ENCODE data around the gene CPN2. TPM values are rescaled to one million over a fixed set of nuclear protein-coding genes. Genes with fewer than 3 reads are reported as not detected.

CPN2 gene
- total RNA-seq, 1 donor from 2014 or later: not detected

DNA sequence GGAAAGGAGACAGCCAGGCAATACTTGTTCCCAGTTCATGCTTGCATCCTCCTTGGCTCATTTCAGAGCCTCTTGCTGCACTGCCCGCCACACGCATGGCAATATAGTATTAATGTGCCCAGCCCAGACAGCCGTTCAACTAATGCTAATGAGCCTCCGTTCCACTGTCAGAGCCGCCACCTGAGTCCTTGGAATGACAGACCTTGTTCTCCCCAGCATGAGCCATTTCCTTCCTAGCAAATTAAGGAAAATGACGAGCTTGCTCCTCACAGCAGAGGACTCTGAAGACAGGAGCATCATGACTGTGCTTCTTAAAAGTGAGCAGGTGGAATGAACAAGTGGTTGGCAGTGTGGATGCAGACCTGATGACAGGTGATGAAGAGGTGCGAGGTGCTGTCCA lies 29.2 kb upstream of the CPN2 start:
- no peak for DNase-seq

DNA sequence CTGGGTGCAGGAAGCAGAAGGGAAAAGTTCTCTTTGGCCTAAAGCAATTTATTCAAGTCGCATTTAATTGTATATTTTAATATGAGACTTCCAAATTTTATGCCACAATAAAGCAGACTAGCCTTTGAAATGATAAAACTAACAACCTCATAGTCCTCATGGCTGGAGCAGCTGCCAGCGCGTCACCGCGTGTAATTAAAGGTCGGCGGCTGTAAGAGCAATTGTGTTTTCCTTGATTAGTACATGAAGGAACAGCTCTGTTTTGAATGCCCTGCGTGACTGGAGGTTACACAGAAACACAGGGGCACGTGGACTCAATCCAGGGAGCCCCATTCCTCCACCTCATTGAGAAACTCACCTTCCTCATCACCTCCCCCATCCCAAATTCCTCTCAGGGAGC lies 28.5 kb upstream of the CPN2 start:
- no peak for DNase-seq

DNA sequence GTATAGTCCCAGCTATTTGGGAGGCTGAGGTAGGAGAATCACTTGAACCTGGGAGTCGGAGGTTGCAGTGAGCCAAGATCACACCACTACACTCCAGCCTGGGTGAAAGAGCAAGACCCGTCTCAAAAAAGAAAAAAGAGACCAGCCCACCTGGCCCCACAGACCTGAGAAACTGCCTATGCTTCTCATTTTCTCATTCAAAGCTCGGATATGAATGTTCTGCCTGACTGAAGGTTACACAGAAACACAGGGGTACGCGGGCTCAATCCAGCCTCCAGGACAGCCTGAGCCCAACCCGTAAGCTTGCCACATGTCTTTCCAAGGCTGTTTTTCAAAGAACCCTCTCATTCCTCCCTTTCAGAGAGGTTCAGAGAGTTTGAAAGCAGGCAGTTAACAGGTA lies 28.1 kb upstream of the CPN2 start:
- no peak for DNase-seq

DNA sequence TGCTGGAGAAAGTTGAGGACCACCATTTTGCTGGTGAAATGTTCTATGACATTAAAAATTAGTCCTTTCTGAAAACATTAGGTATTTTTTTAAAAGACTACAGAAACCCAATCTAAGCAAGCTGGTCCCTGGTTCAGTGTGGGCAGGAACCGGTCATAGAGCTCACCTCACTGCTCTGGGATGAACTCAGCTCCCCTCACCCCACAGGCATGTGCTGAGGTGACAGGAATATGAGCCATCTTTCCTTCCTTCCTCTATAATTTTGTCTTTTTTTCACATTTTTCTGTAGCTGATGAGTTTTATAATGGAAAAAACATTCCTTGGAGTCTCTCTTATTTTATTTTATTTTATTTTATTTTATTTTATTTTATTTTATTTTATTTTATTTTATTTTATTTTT lies 26.6 kb upstream of the CPN2 start:
- no peak for DNase-seq

DNA sequence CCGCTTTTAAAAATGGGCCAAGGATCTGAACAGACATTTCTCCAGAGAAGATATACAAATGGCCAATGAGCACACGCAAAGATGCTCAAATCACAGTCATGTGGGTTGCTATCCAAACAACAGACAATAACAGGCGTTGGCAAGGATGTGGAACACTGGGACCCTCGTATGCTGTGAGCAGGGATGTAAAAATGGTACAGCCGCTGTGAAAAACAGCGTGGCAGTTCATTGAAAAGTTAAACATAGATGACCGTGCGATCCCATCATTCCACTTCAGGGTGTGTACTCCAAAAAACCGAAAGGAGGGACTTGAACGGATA lies 25.1 kb upstream of the CPN2 start:
- DNase-seq: no peak

DNA sequence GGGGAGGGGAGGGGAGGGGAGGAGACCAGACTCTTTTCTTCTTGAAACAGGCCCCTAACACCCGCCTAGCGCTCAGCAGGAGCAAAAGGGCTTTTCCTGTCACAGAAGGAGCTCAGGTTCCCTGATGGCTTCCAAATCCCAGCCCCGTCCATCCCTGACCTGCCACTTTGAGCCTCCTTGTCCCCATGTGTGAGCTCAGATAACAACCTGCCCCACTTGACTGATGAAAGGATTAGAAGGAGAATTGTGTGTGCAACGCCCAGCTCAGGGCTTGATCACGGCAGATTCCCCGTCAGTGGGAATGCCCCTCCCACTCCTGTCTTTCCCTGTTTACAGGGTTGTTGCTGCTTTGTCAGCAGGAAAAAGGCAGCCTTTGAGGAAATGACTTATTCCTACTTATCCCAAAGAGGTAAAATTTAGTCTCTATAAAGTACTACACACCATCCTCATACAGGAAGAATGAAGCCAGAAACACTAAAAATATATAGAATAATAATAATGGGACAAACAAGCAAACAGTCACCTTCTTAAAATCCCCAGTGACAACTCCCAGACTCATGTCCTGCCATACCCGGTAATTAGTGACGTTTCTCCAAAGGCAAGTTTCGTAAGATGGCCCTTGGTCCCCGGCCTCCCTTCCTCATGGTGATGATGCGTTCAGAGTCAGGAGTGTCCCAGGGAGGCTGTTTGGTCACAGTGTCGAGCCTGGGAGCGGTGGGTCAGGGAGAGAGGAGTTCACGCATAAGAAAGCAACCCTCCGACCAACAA lies 24.5 kb upstream of the CPN2 start:
- DNase-seq: no peak

DNA sequence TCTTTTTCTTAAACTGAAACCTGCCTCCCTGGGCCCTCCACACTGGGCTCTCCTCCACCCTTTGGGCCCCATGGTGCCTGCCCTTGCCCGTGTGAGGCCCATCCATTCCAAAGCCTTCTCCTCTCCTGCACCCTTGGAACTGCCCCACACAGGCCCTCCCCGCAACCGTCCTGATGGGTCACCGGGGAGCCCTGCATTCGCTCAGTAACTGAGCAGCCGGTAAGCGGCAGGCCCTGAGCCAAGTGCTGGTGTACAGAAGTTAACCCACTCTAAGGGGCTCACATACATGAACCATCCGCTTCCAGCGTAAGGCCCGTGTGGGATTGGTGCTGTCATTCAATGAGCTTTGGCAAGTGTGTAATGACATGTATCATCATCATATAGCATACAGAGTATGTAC lies 23.8 kb upstream of the CPN2 start:
- DNase-seq: no peak

DNA sequence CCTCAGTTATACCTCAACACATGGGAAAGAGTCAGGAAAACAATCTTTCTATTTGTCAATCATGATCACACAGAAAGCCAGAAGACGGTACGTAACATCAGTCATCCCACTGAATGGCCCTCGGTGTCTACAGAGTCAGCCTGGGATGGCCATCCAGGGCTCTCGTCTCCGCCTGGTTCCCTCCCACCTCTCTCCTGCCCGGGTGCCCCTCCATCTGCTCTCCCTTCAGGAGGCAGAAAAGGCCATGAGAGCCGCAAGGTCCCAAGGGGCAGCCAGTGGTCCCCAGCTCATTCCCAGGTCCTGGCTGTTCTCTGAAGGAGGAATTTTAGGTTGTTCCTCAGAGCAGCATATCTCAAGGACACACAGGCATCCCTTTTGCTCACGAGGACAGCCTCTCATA lies 22.8 kb upstream of the CPN2 start:
- no peak for DNase-seq

DNA sequence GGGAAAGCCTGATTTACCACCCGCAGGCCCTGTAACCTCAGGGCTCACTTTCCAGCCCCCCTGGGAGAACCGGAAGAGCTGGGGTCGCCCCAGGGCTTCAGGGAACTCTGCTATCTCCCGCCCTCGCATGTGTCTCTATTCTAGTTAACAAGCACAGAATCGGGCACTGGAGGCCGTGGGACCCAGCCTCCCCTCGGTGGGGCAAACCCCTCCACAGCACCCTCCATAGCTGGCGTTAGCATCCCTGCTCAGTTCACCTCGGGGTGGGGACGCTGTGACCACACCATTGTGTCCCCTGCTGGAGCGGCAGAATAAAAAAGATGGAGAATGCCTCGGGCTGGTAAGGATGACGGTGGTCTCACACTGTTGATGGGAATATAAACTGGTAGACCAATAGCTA lies 21.9 kb upstream of the CPN2 start:
- DNase-seq: no peak

DNA sequence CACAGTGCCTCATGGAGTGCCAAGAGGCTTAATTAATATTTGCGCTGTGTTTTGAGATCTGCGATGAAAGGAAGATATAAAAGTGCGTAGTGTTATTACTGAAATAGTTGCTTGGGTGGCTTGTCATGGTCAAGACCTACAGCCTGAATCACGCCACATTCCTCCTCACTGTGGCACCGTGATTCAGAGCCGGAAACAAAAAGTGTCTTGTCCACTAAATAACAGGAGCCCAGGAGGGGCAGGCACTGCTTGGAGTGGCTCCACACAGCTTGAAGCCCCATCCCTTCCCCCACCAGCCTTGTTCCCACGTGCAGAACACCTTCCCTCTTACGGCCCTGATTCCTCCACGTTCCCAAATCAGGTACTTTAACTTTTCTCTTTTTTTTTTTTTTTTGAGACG lies 19.6 kb upstream of the CPN2 start:
- DNase-seq: no peak

DNA sequence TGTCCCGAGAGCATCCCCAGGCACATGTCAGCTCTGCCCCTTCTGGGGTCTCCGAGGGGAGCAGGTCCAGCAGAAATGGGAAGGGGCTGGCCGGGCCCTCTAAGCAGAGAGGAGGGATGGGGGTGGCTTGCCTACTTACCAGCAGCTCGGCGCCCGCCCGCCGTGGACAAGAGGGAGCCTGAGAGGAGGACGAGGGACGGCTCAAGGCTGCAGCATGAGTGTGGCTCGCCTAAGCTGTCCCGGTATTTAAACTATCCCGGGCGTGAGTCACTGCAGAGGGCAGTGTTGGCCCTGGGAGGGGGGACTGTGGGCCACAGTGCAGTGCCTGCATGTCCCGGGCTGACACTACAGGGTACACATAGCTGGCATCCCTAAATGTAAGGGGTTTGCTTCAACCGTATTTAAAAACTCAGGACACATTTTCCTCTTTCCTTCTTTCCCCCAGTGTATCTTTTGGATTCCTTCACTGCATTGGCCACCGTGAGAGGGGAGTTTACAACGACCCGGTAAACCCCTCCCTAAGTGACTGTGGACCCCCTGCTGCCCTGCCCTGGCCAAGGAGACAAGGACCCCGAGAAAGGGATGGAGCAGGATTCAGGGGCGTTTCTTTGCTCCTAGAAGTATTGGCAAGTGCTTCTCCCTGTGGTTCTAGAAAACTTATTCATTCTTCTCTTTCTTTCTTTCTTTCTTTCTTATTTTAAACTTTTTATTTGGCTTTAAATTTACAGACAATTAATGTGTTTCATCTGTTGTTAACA lies 18.6 kb upstream of the CPN2 start, which contains the start of gene LRRC15:
Gene LRRC15, minus strand, starts transcription at position 222 of the 758 bp plus-strand sequence. CDS start 8,700 bp downstream, outside the sequence.
- no peak for DNase-seq

DNA sequence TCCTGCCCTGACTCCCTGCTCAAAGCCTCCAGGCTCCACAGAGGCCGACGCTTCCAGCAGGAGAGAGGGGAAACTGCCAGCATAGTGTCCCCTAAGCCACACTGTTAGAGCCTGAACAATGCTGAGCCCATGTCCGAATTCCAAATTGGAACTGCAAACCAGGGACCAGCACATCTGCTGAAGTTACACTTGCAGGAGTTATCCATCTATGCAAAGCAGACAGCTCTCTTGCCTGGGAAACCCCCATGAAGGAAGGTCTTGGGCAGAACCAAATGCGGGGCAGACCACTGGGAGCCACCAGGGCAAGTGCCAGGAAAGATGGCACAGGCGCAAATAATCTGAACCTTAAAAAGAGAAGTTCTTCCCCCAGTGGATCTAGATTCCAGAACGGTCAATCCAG lies 17.8 kb upstream of the CPN2 start:
- DNase-seq: no peak

DNA sequence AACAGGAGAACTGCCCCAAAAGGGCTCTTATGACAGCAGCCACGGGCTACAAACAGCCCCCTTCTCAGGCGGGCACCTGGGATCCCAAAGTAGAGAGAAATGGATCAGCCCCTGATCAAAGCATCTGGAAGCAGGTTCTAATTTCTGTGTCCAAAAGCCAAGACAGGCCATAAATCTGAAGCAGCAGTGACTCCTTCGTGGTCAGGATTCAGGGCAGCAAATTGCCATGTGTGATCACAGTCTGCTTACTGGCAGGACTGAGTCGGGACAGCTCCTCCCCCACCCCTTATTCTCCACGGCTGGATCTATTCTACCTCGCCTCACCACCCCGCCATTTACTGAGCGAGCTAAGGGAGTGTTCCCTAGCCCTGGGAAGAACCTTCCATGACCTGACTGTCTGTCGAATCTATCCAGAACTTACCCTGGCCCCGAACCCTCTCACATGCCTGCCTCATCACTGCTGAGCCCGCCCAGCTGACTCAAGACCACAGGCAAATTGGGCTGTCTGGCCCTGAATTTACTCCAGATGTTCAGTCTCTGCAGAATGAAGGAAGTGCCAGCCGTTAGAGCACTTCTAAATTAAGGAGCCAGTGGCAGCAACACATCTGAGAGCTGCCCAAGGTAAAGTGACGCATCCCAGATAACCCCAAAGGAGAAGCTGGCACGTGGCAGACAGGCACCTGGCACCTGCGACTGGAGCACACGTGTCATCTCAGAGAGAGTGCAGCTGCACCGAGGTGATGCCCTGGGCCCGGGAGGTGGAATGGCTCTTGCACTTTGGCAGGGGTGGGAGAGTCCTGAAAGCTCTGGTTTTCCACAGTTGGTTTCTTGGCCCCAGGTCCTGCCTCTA lies 17.1 kb upstream of the CPN2 start:
- DNase-seq: no peak

DNA sequence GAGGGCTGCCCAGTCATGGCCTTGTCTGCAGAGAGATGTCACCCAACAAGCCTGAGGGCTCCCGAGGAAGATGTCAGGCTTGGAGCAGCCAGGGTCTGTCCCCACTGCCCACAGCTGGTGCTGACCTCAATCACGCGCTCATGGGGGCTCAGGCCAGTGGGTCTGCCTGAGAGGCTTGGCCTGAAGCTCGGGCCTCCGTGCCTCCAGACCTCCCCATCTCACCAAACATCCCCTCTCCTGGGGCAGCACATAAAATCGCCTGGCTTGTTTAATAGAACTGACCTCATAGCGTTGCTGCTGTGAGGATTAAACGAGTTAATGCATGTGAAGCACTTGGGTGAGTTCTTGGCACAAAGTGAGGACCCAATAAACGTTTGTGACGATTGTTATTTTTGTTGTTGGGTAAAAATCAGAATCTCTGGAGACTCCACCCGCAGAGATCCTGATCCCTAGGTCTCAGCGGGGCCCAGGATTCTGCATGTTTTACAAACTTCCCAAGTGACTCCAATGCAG lies 14.9 kb upstream of the CPN2 start:
- no peak for DNase-seq

DNA sequence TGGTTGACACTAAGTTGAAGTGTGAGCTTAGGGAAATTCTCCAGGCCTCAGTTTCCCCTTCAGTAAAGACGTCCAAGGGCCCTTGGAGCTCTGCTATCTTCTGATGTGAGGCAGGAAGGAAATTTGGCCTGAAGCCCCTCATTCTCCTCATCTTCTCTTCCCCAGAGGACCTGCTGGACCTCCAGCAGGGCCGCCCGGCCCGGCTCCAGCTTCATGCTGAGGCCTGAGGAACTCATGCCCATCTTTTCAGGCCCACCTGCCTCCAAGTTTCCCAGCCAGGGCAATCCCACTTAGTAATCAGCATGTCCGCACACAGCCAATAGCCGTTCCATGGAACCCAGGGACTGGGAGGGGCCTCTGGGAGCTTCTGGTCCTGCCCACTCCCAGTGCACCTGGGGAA lies 14.4 kb upstream of the CPN2 start:
- no peak for DNase-seq

DNA sequence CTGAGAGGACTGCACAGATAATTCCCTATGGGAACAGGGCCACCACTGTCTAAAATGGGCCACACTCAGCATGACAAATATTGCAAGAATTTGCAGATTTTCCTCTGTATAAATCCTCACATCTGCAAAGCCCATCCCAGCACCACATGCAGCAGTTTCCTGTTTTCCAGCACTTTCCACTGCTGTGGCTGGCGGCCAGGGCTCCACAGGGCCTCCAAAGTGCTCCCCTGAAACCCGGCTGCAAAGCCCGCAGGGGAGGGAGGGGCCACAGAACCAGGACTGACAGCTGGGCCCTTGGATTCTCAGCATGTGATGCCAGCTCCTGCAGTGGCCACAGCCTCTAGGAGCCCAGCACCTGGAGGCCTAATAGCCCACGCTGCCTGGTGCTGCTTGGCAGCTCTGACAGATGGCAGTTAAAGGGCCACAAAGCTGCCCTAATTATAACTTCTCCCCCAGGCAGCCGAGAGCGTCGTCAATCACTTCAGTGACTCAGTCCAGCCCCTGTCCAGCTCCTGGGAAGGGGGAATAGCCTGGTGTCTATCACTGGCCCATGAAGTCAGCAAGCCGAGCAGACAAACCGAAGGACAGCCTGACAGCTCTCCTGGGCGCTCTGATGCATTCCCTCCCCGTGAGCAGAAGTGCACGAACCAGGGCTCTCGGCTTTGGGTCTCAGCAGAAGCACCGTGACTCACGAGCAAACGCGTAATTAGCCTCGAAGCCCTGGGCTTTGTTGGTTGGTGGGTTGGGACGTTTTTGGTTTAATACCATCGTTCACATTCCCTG lies 13.7 kb upstream of the CPN2 start:
- DNase-seq: no peak

DNA sequence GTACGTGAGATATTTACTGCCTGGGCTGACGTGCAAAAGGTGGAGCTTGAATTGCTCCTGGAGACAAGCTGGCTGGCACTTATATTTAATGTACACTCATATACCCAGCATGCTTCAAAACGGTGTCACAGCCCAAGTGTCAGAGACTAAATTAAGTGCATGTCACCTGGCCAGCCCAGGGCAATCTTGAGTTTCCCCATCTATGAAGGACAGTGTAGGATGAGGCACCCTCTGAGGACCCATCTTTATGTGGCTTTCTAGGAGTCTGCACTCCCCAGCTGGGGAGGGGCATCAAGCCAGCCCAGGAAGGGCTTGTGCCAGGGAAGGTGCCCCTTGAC lies 13.2 kb upstream of the CPN2 start:
- no peak for DNase-seq

DNA sequence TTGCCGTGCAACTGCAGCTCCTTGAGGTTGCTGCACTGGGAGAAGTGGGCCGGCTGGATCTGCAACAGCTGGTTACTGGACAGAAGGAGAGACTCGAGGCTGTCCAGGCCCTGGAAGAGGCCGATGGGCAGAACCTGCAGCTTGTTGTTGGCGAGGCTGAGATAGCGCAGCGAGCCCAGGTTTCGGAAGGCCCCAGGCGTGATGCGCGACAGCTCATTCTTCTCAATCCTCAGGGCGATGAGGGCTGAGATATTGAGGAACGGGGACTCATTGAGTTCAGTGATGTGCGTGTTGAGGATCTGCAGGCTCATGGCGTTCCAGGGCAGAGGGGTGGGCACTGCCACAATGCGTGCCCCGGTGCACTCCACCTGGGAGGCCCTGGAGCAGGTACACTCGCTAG lies 9.4 kb upstream of the CPN2 start:
- no peak for DNase-seq

DNA sequence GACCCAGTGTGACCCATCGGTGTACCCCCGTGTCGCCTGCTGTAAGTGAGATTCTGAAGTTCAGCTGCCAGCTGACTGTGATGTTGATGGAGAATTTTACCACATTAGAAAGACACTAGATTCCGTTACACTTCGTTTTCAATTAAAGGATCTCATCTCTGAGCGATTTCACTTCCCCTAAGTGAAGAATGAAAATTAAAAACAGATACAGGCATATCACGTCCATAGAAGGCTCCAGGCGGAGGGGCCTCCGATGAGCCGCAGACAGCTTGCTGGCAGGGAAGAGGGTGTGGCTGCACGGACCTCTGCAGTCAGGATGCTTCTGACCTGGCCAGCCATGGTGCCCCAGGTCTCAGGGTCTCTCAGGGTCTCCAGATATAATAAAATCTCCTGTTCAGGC lies 6.6 kb upstream of the CPN2 start:
- DNase-seq: no peak

DNA sequence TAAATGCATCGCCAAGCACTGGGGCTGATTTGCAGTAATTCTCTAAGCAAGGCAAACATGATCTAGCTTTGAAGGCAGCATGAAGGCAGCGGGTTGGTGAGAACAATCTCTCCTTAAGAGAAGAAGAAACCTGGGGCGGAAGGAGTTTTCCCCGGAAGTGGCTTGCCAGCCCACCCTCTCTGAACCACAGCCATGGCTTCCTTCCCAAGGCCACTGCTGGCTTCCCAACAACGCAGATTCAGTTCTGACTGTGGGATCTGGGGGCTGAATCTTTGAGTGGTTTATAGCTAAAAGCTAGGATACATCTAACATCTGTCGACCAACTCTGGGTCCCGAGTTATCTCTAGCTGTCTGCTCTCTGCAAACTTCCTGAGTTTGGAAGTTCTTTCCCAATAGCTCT lies 4.3 kb upstream of the CPN2 start:
- DNase-seq: no peak

DNA sequence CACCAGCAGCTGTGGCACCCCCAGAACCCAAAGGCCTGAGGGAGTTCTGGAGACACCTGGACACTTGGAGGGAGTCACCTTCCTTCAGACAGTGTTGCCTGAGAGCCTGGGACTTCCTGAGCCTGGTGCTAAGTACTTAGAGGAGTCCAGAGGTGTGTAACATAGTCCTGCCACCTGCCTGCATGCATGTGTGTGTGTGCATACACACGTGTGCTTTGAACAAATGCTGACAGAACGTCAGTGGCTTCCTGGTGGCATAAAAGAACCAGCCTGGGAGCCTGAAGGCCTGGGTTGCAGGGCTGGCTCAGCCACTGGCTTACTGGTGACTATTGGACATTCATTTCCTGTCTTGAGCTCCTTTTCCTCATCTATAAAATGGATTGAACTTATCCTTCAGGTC lies 3.2 kb upstream of the CPN2 start:
- DNase-seq: no peak

DNA sequence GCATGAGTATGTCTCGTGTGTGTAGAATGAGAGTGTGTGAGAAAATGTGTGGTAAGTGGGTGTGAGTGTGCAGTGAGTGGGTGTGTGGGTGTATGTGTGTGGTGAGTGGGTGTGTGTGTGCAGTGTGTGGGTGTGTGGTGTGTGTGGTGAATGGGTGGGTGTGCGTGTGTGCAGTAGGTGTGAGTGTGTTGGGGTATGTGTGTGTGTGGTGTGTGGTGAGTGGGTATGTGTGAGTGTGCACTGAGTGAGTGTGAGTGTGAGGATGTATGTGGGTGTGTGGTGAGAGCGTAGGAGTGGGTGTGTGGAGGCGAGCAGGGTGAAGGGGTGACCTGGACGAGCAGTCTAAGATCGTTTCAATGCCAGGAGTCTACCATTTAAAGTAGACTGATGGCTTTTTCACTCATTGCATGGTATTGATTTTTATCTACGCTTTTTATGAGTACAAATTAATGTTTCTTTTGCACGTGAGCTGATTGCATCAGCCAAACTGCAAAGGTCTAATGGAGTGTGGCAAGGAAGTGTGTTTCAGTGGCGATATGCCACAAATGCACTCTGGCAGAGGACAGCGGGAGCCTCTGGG lies 1.6 kb upstream of the CPN2 start:
- DNase-seq: no peak
